Thoracic aorta (tissue), 2 donors: Measurements from ENCODE around the gene UPF3A. TPM values are rescaled to one million over a fixed set of nuclear protein-coding genes. Genes with fewer than 3 reads are reported as not detected.
A peak's percentile ranks its signal among the peaks of the same experiment; 100 is the strongest.

ENCODE experiments used
- ATAC-seq: fragments of 150-250 bp; one replicate; pipeline ENCODE4 v1.8.0; 2017; ENCODE audit warnings: low read depth; ENCODE audit not compliant: insufficient number of reproducible peaks, low FRiP score
- DNase-seq: peaks from one replicate; pipeline ENCODE4 v3.0.0-alpha.2; 2020; ENCODE audit warnings: low spot score
- H3K27ac ChIP-seq, 2 donors: fragments of 200-600 bp; sonication (generic); 1 replicate in 1 of 2; 2 replicates in 1 of 2; pipeline ENCODE4 v1.5.1; 2016; ENCODE audit warnings: mild to moderate bottlenecking in 2 of 2, moderate library complexity in 2 of 2
- H3K27me3 ChIP-seq: fragments of 200-600 bp; sonication (generic); replicated peaks from 2 replicates; pipeline ENCODE4 v1.6.0; 2016; ENCODE audit warnings: mild to moderate bottlenecking; ENCODE audit not compliant: insufficient read depth
- H3K36me3 ChIP-seq: fragments of 200-600 bp; sonication (generic); one replicate; pipeline ENCODE4 v1.5.1; 2016
- H3K4me1 ChIP-seq, 2 donors: fragments of 200-600 bp; sonication (generic); 1 replicate in 1 of 2; 2 replicates in 1 of 2; pipeline versions ENCODE4 v1.5.1 to v1.6.0; 2016; ENCODE audit warnings: low read depth in 2 of 2, mild to moderate bottlenecking in 1 of 2; ENCODE audit not compliant: control insufficient read depth in 1 of 2
- H3K4me3 ChIP-seq: fragments of 200-600 bp; sonication (generic); 2 replicates; pipeline ENCODE4 v1.5.1; 2016; ENCODE audit warnings: mild to moderate bottlenecking
- H3K9me3 ChIP-seq: fragments of 200-600 bp; sonication (generic); 2 replicates; pipeline ENCODE4 v1.5.1; 2016
- CTCF ChIP-seq: fragments of 200-600 bp; sonication (generic); IDR thresholded peaks from one replicate; pipeline ENCODE4 v1.5.1; 2019; ENCODE audit warnings: antibody characterized with exemption
- total RNA-seq, 2 donors: library from RNA; depleted of rRNA; stranded (reverse); fragments of >200 nt; gene quantifications; one replicate each; pipeline versions ENCODE4 v1.1.0 to v1.2.3, GENCODE V29; 2016

Gene UPF3A
- total RNA-seq, result 10 to 100 TPM; 25.3 to 32.8 TPM

GRCh38 chr13:114281351-114282040 is at the start of gene UPF3A:
Gene UPF3A (plus strand): TSS chr13:114281601. CDS start chr13:114281640, 39 bp downstream.
- Histone ChIP-seq H3K9me3 (no peaks in the 10 kb centered on the region), H3K27me3 (no peaks in the 10 kb centered on the region), H3K27ac (peak within 1 kb of the TSS; percentile 91 to 96), H3K4me3 (peak within 1 kb of the TSS; percentile 93), H3K4me1 (peaks cover 10 to 32% of the 10 kb centered on the region in 2 donors), H3K36me3 (peaks cover 2% of the 10 kb centered on the region)
- TF ChIP-seq CTCF, result no peak
- DNase-seq (peak; percentile 66), ATAC-seq (peak; percentile 94)

GRCh38 chr13:114231886-114232285 is 49.5 kb upstream of the UPF3A start:
- no peak for ATAC-seq
- H3K27ac ChIP-seq, result no peak overlapping the region
- H3K27me3 ChIP-seq, result no peaks in the 10 kb centered on the region
- H3K4me1 ChIP-seq, result peaks cover 8 to 9% of the 10 kb centered on the region in 2 donors
- no peak for DNase-seq
- H3K4me3 ChIP-seq, result no peak overlapping the region
- H3K36me3 ChIP-seq, result peaks cover 2% of the 10 kb centered on the region
- H3K9me3 ChIP-seq, result no peaks in the 10 kb centered on the region
- no peak for TF ChIP-seq CTCF

GRCh38 chr13:114234266-114234644 is 47.1 kb upstream of the UPF3A start:
- DNase-seq (no peak), ATAC-seq (no peak)
- Histone ChIP-seq H3K9me3 (no peaks in the 10 kb centered on the region), H3K27me3 (no peaks in the 10 kb centered on the region), H3K36me3 (peaks cover 20% of the 10 kb centered on the region), H3K4me1 (peaks cover 8 to 9% of the 10 kb centered on the region in 2 donors), H3K4me3 (peak overlapping the region; percentile 96), H3K27ac (peak overlapping the region in 1 of 2 donors; percentile 72)
- TF ChIP-seq CTCF, result no peak

- TF ChIP-seq CTCF, result peak; percentile 44
- H3K4me1 ChIP-seq, result peaks cover 8 to 9% of the 10 kb centered on the region in 2 donors
- H3K4me3 ChIP-seq, result peak within 1 kb of the TSS; percentile 96
- peak within 1 kb of the TSS; percentile 12 to 72 for H3K27ac ChIP-seq
- no peaks in the 10 kb centered on the region for H3K27me3 ChIP-seq
- no peaks in the 10 kb centered on the region for H3K9me3 ChIP-seq
- peak; percentile 75 for DNase-seq
- peak; percentile 90 for ATAC-seq
- peaks cover 25% of the 10 kb centered on the region for H3K36me3 ChIP-seq
These were observed 46.6 kb upstream of the UPF3A start, which contains the start of gene CDC16 for GRCh38 chr13:114234645-114235421. Gene CDC16 (plus strand): TSS chr13:114234897. CDS start chr13:114235085, 188 bp downstream.

- Histone ChIP-seq H3K4me3 (peak overlapping the region; percentile 96), H3K27ac (peak overlapping the region in 1 of 2 donors; percentile 72), H3K4me1 (peaks cover 8 to 9% of the 10 kb centered on the region in 2 donors), H3K9me3 (no peaks in the 10 kb centered on the region), H3K36me3 (peaks cover 31% of the 10 kb centered on the region), H3K27me3 (no peaks in the 10 kb centered on the region)
- DNase-seq (no peak), ATAC-seq (no peak)
- TF ChIP-seq CTCF, result no peak
These were observed 45.7 kb upstream of the UPF3A start for GRCh38 chr13:114235697-114236096.
